Testis (tissue), 2 donors: ENCODE measurements around the gene RBM33.

ENCODE experiments used
- POLR2A ChIP-seq: fragments of 450-650 bp; IDR thresholded peaks from one replicate; pipeline ENCODE4 v1.6.1; 2017; ENCODE audit warnings: antibody characterized with exemption, mild to moderate bottlenecking, moderate library complexity
- TF ChIP-seq, protein P1 (sequence below), 3 experiments: fragments of 450-650 bp in 2 of 3; fragments of 200-600 bp in 1 of 3; sonication (generic) in 1 of 3; IDR thresholded peaks; one replicate each; pipeline ENCODE4 v1.5.1; 2016 to 2019; ENCODE audit warnings: antibody characterized with exemption in 3 of 3, mild to moderate bottlenecking in 2 of 3, moderate library complexity in 1 of 3

- TF ChIP-seq, protein P1, sequence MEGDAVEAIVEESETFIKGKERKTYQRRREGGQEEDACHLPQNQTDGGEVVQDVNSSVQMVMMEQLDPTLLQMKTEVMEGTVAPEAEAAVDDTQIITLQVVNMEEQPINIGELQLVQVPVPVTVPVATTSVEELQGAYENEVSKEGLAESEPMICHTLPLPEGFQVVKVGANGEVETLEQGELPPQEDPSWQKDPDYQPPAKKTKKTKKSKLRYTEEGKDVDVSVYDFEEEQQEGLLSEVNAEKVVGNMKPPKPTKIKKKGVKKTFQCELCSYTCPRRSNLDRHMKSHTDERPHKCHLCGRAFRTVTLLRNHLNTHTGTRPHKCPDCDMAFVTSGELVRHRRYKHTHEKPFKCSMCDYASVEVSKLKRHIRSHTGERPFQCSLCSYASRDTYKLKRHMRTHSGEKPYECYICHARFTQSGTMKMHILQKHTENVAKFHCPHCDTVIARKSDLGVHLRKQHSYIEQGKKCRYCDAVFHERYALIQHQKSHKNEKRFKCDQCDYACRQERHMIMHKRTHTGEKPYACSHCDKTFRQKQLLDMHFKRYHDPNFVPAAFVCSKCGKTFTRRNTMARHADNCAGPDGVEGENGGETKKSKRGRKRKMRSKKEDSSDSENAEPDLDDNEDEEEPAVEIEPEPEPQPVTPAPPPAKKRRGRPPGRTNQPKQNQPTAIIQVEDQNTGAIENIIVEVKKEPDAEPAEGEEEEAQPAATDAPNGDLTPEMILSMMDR (IDR thresholded peaks at IDR 0.05): no peak
- TF ChIP-seq POLR2A: no peak
Measured at GRCh38 chr7:155644971-155645509, 579 bp downstream of the RBM33 start.
